ENCODE data around the gene MMRN1. TPM values are rescaled to one million over a fixed set of nuclear protein-coding genes. Genes with fewer than 3 reads are reported as not detected.

The MMRN1 gene
- total and polyA plus RNA-seq, 2 of the 8 experiments (the other 6 are each of a cell fraction or from before 2014, with no cell fraction given): not detected

- no peak for TF ChIP-seq SAP30 (IDR thresholded peaks at IDR 0.05; ENCODE audit: insufficient read depth, insufficient replicate concordance, low read length)
- TF ChIP-seq TAF1 (IDR thresholded peaks at IDR 0.05; ENCODE audit: low read depth, low read length): no peak
- no peak for TF ChIP-seq ASH2L (IDR thresholded peaks at IDR 0.05; ENCODE audit: low read length)
- no peak for TF ChIP-seq SIRT6 (IDR thresholded peaks at IDR 0.05; ENCODE audit: low read length)
- TF ChIP-seq EP300 (IDR thresholded peaks at IDR 0.05; ENCODE audit: borderline replicate concordance in 1 of 2, low read depth in 2 of 2, low read length in 2 of 2): no peak
- no peak for TF ChIP-seq HDAC2 (IDR thresholded peaks at IDR 0.05; ENCODE audit: borderline replicate concordance in 1 of 2, low read depth in 2 of 2, low read length in 2 of 2)
- no peak for TF ChIP-seq RXRA (IDR thresholded peaks at IDR 0.05; ENCODE audit: insufficient read depth, low read depth, low read length)
- TF ChIP-seq JUN (IDR thresholded peaks at IDR 0.05; ENCODE audit: low read depth, low read length): no peak
- TF ChIP-seq TBP (IDR thresholded peaks at IDR 0.05; ENCODE audit: low read depth, low read length): no peak
- no peak for TF ChIP-seq CHD2 (IDR thresholded peaks at IDR 0.05; ENCODE audit: low read length)
These were observed 12.3 kb downstream of the MMRN1 start (continued) for GRCh38 chr4:89906777-89907521.
